IMR-90 (cell line): ENCODE data around the gene PDS5A.

Experiments
- ELK1 ChIP-seq: fragments of 150-350 bp; IDR thresholded peaks from 2 replicates; pipeline ENCODE4 v1.6.1; 2016; ENCODE audit warnings: low read depth, mild to moderate bottlenecking, low read length, moderate library complexity, borderline replicate concordance
- FOS ChIP-seq: fragments of 150-350 bp; IDR thresholded peaks from 2 replicates; pipeline ENCODE4 v1.6.1; 2016; ENCODE audit warnings: low read depth, low read length
- MAFK ChIP-seq: IDR thresholded peaks from 2 replicates; pipeline ENCODE4 v1.6.1; 2012; ENCODE audit warnings: low read depth, low read length, improper control_type of control experiment
- NFE2L2 ChIP-seq: fragments of 150-350 bp; IDR thresholded peaks from 2 replicates; pipeline ENCODE4 v1.6.1; 2016; ENCODE audit warnings: low read depth, mild to moderate bottlenecking, low read length
- POLR2A ChIP-seq: IDR thresholded peaks from 2 replicates; pipeline ENCODE4 v1.6.1; 2012; ENCODE audit warnings: mild to moderate bottlenecking, low read depth, low read length
- RAD21 ChIP-seq: IDR thresholded peaks from 2 replicates; pipeline ENCODE4 v1.6.1; 2012; ENCODE audit warnings: low read length, improper control_type of control experiment
- USF2 ChIP-seq: fragments of 150-350 bp; IDR thresholded peaks from 2 replicates; pipeline ENCODE4 v1.6.1; 2017; ENCODE audit warnings: mild to moderate bottlenecking, antibody characterized with exemption, low read length, low read depth
- TF ChIP-seq, protein P1 (sequence below): conservative IDR thresholded peaks from 2 replicates; pipeline ENCODE4 v1.5.1; 2012; ENCODE audit warnings: mild to moderate bottlenecking, low read depth, low read length, improper control_type of control experiment

GRCh38 chr4:39785083-39785482, 192.6 kb downstream of the PDS5A start:
- TF ChIP-seq POLR2A, result no peak
- TF ChIP-seq, protein P1, sequence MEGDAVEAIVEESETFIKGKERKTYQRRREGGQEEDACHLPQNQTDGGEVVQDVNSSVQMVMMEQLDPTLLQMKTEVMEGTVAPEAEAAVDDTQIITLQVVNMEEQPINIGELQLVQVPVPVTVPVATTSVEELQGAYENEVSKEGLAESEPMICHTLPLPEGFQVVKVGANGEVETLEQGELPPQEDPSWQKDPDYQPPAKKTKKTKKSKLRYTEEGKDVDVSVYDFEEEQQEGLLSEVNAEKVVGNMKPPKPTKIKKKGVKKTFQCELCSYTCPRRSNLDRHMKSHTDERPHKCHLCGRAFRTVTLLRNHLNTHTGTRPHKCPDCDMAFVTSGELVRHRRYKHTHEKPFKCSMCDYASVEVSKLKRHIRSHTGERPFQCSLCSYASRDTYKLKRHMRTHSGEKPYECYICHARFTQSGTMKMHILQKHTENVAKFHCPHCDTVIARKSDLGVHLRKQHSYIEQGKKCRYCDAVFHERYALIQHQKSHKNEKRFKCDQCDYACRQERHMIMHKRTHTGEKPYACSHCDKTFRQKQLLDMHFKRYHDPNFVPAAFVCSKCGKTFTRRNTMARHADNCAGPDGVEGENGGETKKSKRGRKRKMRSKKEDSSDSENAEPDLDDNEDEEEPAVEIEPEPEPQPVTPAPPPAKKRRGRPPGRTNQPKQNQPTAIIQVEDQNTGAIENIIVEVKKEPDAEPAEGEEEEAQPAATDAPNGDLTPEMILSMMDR, result no peak
- TF ChIP-seq MAFK, result no peak
- no peak for TF ChIP-seq ELK1
- no peak for TF ChIP-seq NFE2L2
- no peak for TF ChIP-seq USF2
- no peak for TF ChIP-seq FOS
- no peak for TF ChIP-seq RAD21
